ENCODE data around the gene LNX1.

The LNX1 gene

GRCh38 chr4:53616219-53616618 is 24.9 kb upstream of the LNX1 start:
- no peak for ATAC-seq (ENCODE audit: low read depth)
- no peaks in the 10 kb centered on the region for H3K4me1 Mint-ChIP-seq

DNA sequence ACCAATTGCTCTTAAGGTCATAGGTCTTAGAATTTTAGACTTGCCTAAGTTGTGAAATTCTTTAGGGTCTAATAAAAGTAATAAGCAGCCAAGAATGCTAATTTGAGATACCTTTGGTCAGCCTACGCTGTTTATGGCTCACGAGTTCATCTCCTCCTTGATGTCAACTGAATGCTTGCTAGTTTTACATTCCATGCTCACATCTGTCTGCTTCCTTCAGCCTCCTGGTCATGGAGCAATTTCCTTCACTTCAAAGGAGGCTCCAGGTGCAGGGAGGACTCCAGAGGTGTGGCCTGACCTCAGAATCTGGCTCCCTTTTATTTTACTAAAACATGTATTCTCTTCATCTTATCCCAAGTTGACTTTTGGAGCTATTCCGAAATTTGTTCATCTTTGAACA is 23.3 kb upstream of the LNX1 start:
- DNase-seq (ENCODE audit: low spot score in 2 of 2) (no peak), ATAC-seq (ENCODE audit: low read depth) (no peak)
- H3K4me1 Mint-ChIP-seq: no peaks in the 10 kb centered on the region
- peaks cover 5% of the 10 kb centered on the region for H3K27me3 Mint-ChIP-seq
- no peak overlapping the region for H3K4me3 Mint-ChIP-seq
- H3K36me3 Mint-ChIP-seq: no peaks in the 10 kb centered on the region
- H3K27ac Mint-ChIP-seq: no peak overlapping the region
- peaks cover 2% of the 10 kb centered on the region for H3K9me3 Mint-ChIP-seq

More at GRCh38 chr4:53616219-53616618, 24.9 kb upstream of the LNX1 start:
- Mint-ChIP-seq H3K36me3 (no peaks in the 10 kb centered on the region), H3K27ac (no peak overlapping the region), H3K4me3 (no peak overlapping the region), H3K9me3 (peaks cover 2% of the 10 kb centered on the region), H3K27me3 (peaks cover 5% of the 10 kb centered on the region)
- DNase-seq (ENCODE audit: low spot score in 2 of 2): no peak

DNA sequence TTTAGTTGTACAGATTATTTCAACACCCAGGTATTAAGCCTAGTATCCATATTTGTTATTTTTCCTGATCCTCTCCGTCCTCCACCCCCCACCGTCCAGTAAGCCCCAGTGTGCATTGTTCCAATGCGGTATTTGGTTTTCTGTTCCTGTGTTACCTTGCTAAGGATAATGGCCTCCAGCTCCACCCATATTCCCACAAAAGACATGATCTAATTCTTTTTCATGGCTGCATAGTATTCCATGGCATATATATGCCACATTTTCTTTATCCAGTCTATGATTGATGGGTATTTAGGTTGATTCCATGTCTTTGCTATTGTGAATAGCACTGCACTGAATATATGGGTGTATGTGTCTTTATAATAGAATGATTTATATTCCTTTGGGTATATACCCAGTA is 22.1 kb upstream of the LNX1 start:
- no peak overlapping the region for H3K4me3 Mint-ChIP-seq

DNA sequence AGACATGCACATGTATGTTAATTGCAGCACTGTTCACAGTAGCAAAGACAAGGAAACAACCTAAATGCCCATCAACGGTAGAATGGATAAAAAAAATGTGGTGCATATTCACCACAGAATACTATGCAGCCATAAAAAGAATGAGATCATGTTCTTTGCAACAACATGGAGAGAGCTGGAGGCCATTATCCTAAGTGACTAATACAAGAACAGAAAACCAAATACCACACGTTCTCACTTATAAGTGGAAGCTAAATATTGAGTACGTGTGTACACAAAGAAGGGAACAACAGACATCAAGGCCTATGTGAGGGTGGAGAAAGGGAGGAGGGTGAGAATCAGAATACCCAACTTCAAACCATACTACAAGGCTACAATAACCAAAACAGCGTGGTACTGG is 17.4 kb upstream of the LNX1 start:
- Mint-ChIP-seq H3K36me3 (no peaks in the 10 kb centered on the region), H3K4me1 (peaks cover 2% of the 10 kb centered on the region), H3K4me3 (no peak overlapping the region), H3K27me3 (peaks cover 13% of the 10 kb centered on the region), H3K9me3 (peaks cover 7% of the 10 kb centered on the region), H3K27ac (no peak overlapping the region)
- no peak for DNase-seq (ENCODE audit: low spot score in 2 of 2)
- ATAC-seq (ENCODE audit: low read depth): no peak

More for the DNA sequence above, 22.1 kb upstream of the LNX1 start:
- DNase-seq (ENCODE audit: low spot score in 2 of 2) (no peak), ATAC-seq (ENCODE audit: low read depth) (no peak)
- H3K4me1 Mint-ChIP-seq: no peaks in the 10 kb centered on the region
- H3K27ac Mint-ChIP-seq: no peak overlapping the region
- H3K27me3 Mint-ChIP-seq: peaks cover 8% of the 10 kb centered on the region
- peaks cover 5% of the 10 kb centered on the region for H3K9me3 Mint-ChIP-seq
- no peaks in the 10 kb centered on the region for H3K36me3 Mint-ChIP-seq

GRCh38 chr4:53608242-53608641 is 17.0 kb upstream of the LNX1 start:
- DNase-seq (ENCODE audit: low spot score in 2 of 2): no peak
- H3K4me1 Mint-ChIP-seq: peaks cover 2% of the 10 kb centered on the region
- no peaks in the 10 kb centered on the region for H3K36me3 Mint-ChIP-seq
- ATAC-seq (ENCODE audit: low read depth): no peak
- H3K9me3 Mint-ChIP-seq: peaks cover 5% of the 10 kb centered on the region
- H3K27ac Mint-ChIP-seq: no peak overlapping the region
- H3K27me3 Mint-ChIP-seq: peaks cover 14% of the 10 kb centered on the region
- H3K4me3 Mint-ChIP-seq: no peak overlapping the region

DNA sequence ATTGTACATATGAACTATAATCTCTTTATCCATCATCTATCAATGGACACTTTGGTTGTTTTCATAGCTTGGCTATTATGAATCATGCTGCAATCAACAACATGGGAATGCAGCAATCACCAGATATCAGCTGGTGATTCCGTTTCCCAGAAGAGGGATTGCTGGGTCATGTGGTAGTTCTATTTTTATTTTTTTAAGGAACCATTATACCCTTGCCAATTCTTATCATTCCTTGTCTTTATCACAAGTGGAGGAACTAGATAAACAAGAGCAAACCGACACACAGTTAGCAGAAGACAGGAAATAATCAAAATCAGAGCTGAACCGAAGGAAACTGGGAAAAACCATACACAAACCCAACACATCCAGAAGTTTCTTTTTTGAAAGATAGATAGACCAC is 14.5 kb upstream of the LNX1 start:
- Mint-ChIP-seq H3K9me3 (peaks cover 5% of the 10 kb centered on the region), H3K27ac (no peak overlapping the region), H3K27me3 (peaks cover 24% of the 10 kb centered on the region), H3K4me3 (no peak overlapping the region), H3K36me3 (no peaks in the 10 kb centered on the region), H3K4me1 (peaks cover 2% of the 10 kb centered on the region)
- no peak for ATAC-seq (ENCODE audit: low read depth)
- DNase-seq (ENCODE audit: low spot score in 2 of 2): no peak

- Mint-ChIP-seq H3K27ac (no peak overlapping the region), H3K4me3 (no peak overlapping the region), H3K9me3 (peaks cover 2% of the 10 kb centered on the region), H3K36me3 (no peaks in the 10 kb centered on the region), H3K27me3 (peaks cover 19% of the 10 kb centered on the region), H3K4me1 (no peaks in the 10 kb centered on the region)
- DNase-seq (ENCODE audit: low spot score in 2 of 2) (no peak), ATAC-seq (ENCODE audit: low read depth) (no peak)
These were observed 11.1 kb upstream of the LNX1 start for GRCh38 chr4:53602390-53602789.

GRCh38 chr4:53601251-53601764 is 10.0 kb upstream of the LNX1 start:
- DNase-seq (ENCODE audit: low spot score in 2 of 2) (no peak), ATAC-seq (ENCODE audit: low read depth) (peak; percentile 21)
- no peaks in the 10 kb centered on the region for H3K4me1 Mint-ChIP-seq
- H3K4me3 Mint-ChIP-seq: no peak overlapping the region
- H3K27ac Mint-ChIP-seq: no peak overlapping the region
- H3K27me3 Mint-ChIP-seq: peaks cover 20% of the 10 kb centered on the region
- no peaks in the 10 kb centered on the region for H3K36me3 Mint-ChIP-seq
- peaks cover 2% of the 10 kb centered on the region for H3K9me3 Mint-ChIP-seq

DNA sequence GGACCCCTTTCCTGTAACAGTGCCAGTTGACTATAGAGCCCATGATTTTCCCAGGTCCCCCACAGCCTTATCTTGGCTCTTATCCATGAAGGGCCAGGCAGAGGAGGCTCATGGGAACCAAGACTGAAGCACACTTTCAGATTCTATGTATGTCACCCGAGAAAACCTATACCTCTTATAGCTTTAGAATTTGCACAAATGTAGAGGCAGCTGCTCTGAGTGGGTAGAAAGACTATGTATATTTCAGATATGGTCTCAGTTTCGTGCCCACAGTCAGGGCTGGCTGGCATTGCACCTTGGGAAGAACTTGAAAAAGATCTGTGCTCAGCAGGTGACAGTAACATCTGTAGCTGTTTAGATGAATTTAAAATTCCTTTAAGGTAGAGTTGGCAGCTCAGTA is 8.3 kb upstream of the LNX1 start:
- DNase-seq (ENCODE audit: low spot score in 2 of 2): no peak
- no peak overlapping the region for H3K4me3 Mint-ChIP-seq
- H3K27ac Mint-ChIP-seq: no peak overlapping the region
- no peaks in the 10 kb centered on the region for H3K4me1 Mint-ChIP-seq
- no peaks in the 10 kb centered on the region for H3K36me3 Mint-ChIP-seq
- peaks cover 16% of the 10 kb centered on the region for H3K27me3 Mint-ChIP-seq
- no peak for ATAC-seq (ENCODE audit: low read depth)
- no peaks in the 10 kb centered on the region for H3K9me3 Mint-ChIP-seq

- no peak overlapping the region for H3K27ac Mint-ChIP-seq
- no peaks in the 10 kb centered on the region for H3K9me3 Mint-ChIP-seq
- no peak overlapping the region for H3K4me3 Mint-ChIP-seq
- no peaks in the 10 kb centered on the region for H3K4me1 Mint-ChIP-seq
- DNase-seq (ENCODE audit: low spot score in 2 of 2) (no peak), ATAC-seq (ENCODE audit: low read depth) (no peak)
- H3K27me3 Mint-ChIP-seq: peaks cover 16% of the 10 kb centered on the region
- no peaks in the 10 kb centered on the region for H3K36me3 Mint-ChIP-seq
These were observed 7.6 kb upstream of the LNX1 start for GRCh38 chr4:53598901-53599300.

- Mint-ChIP-seq H3K4me1 (no peaks in the 10 kb centered on the region), H3K36me3 (no peaks in the 10 kb centered on the region), H3K9me3 (no peaks in the 10 kb centered on the region), H3K27me3 (peaks cover 16% of the 10 kb centered on the region), H3K27ac (no peak overlapping the region), H3K4me3 (no peak overlapping the region)
- DNase-seq (ENCODE audit: low spot score in 2 of 2): no peak
- no peak for ATAC-seq (ENCODE audit: low read depth)
These were observed 7.2 kb upstream of the LNX1 start for GRCh38 chr4:53598483-53598882.

- H3K9me3 Mint-ChIP-seq: no peaks in the 10 kb centered on the region
- no peak for ATAC-seq (ENCODE audit: low read depth)
- no peak for DNase-seq (ENCODE audit: low spot score in 2 of 2)
- H3K36me3 Mint-ChIP-seq: no peaks in the 10 kb centered on the region
- H3K27me3 Mint-ChIP-seq: peaks cover 15% of the 10 kb centered on the region
- no peak overlapping the region for H3K27ac Mint-ChIP-seq
- no peak overlapping the region for H3K4me3 Mint-ChIP-seq
- peaks cover 4% of the 10 kb centered on the region for H3K4me1 Mint-ChIP-seq
These were observed 5.6 kb upstream of the LNX1 start for GRCh38 chr4:53596901-53597300.

- no peaks in the 10 kb centered on the region for H3K9me3 Mint-ChIP-seq
- peaks cover 17% of the 10 kb centered on the region for H3K27me3 Mint-ChIP-seq
- ATAC-seq (ENCODE audit: low read depth) (no peak), DNase-seq (ENCODE audit: low spot score in 2 of 2) (no peak)
- peaks cover 9% of the 10 kb centered on the region for H3K4me1 Mint-ChIP-seq
- no peak overlapping the region for H3K4me3 Mint-ChIP-seq
- no peak overlapping the region for H3K27ac Mint-ChIP-seq
- H3K36me3 Mint-ChIP-seq: no peaks in the 10 kb centered on the region
These were observed 4.5 kb upstream of the LNX1 start for GRCh38 chr4:53595834-53596233.

GRCh38 chr4:53595204-53595603 is 3.9 kb upstream of the LNX1 start:
- Mint-ChIP-seq H3K9me3 (no peaks in the 10 kb centered on the region), H3K36me3 (no peaks in the 10 kb centered on the region), H3K4me1 (peaks cover 9% of the 10 kb centered on the region), H3K4me3 (no peak overlapping the region), H3K27me3 (peaks cover 17% of the 10 kb centered on the region), H3K27ac (no peak overlapping the region)
- DNase-seq (ENCODE audit: low spot score in 2 of 2) (no peak), ATAC-seq (ENCODE audit: low read depth) (no peak)

- no peak overlapping the region for H3K27ac Mint-ChIP-seq
- H3K4me3 Mint-ChIP-seq: no peak overlapping the region
- H3K27me3 Mint-ChIP-seq: peaks cover 18% of the 10 kb centered on the region
- peaks cover 9% of the 10 kb centered on the region for H3K4me1 Mint-ChIP-seq
- ATAC-seq (ENCODE audit: low read depth): no peak
- no peak for DNase-seq (ENCODE audit: low spot score in 2 of 2)
- no peaks in the 10 kb centered on the region for H3K36me3 Mint-ChIP-seq
- no peaks in the 10 kb centered on the region for H3K9me3 Mint-ChIP-seq
These were observed 2.5 kb upstream of the LNX1 start for GRCh38 chr4:53593765-53594164.
